Measurements from ENCODE around the gene GDPD1. TPM values are rescaled to one million over a fixed set of nuclear protein-coding genes. Genes with fewer than 3 reads are reported as not detected.
A peak's percentile ranks its signal among the peaks of the same experiment; 100 is the strongest.

GDPD1 gene
- 9.7 TPM for polyA plus RNA-seq (2013, experiment 1 of 2)
- 10.0 TPM for polyA plus RNA-seq (2013, experiment 2 of 2)

DNA sequence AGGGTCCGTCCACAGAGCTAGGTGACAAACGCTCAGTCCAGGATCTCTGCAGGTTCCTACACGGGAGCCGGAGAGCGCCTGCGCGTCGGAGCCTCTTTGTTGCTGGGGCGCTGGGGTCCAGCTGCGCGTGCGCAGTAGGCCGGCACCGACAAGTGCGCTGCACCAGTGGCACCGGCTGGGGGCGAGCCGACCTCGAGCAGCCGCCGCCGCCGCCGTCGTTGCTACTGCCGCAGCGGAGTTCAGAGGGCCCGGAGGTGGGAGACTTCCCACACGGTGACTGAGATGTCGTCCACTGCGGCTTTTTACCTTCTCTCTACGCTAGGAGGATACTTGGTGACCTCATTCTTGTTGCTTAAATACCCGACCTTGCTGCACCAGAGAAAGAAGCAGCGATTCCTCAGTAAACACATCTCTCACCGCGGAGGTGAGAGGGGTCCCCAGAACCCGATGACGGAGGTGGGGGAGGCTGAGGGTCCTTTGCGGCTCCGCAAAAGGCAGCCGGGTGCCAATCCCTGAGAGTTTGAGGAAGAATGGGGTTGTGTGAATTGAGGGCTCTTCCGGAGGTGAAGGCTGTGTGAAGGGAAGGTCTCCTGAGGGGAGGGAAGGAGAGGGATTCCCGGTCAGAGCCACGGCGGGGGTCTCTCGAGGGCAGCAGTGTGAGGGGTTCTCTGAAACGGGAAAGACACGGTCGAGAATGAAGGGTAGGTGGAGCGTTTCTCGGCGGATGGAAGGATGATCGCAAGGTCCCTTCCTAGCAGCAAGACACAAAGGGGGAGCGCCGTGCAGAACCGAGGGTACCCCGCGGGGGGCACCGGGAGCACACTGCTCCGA, at the start of gene GDPD1:
Gene GDPD1 (plus strand): TSS at position 184 of the 831 bp plus-strand sequence. CDS start 99 bp downstream, at position 283.
- Histone ChIP-seq H2AK5ac (ENCODE audit: low read depth, low read length) (peak within 1 kb of the TSS; percentile 36), H2BK15ac (ENCODE audit: low read length) (peak within 1 kb of the TSS; percentile 0), H3K14ac (ENCODE audit: low read length) (peak within 1 kb of the TSS; percentile 96), H4K91ac (ENCODE audit: low read depth, low read length, poor library complexity) (no peak within 1 kb of the TSS), H3K18ac (ENCODE audit: low read length) (peak within 1 kb of the TSS; percentile 95), H4K8ac (ENCODE audit: low read depth, low read length) (no peak within 1 kb of the TSS), H3K9ac (ENCODE audit: low read depth, low read length, poor library complexity) (peak within 1 kb of the TSS; percentile 93), H3K27ac (replicated peaks; ENCODE audit: low read length) (peak within 1 kb of the TSS; percentile 88), H3K4ac (ENCODE audit: low read length) (no peak within 1 kb of the TSS), H2BK120ac (ENCODE audit: low read depth, low read length) (no peak within 1 kb of the TSS), H3K27me3 (ENCODE audit: control insufficient read depth in 3 of 3, insufficient read depth in 3 of 3, low read depth in 1 of 3, low read length in 3 of 3) (no peaks in the 10 kb centered on the region), H2BK12ac (ENCODE audit: low read length) (peak within 1 kb of the TSS; percentile 31), H3K79me1 (ENCODE audit: low read depth, low read length) (no peaks in the 10 kb centered on the region), H3K23ac (ENCODE audit: low read depth, low read length, poor library complexity) (peak within 1 kb of the TSS; percentile 21), H3K36me3 (replicated peaks in 1 of 2; ENCODE audit: control insufficient read depth in 2 of 2, insufficient read depth in 2 of 2, low read length in 2 of 2) (peaks cover 0 to 1% of the 10 kb centered on the region in 2 donors), H2AFZ (ENCODE audit: low read length) (peak within 1 kb of the TSS; percentile 97), H3K4me1 (ENCODE audit: control insufficient read depth in 2 of 2, insufficient read depth in 1 of 2, low read depth in 1 of 2, low read length in 2 of 2) (peaks cover 0 to 8% of the 10 kb centered on the region in 2 donors), H3K4me3 (ENCODE audit: low read length in 2 of 2) (peak within 1 kb of the TSS; percentile 89 to 94), H3K9me3 (replicated peaks in 1 of 2; ENCODE audit: control insufficient read depth in 2 of 2, insufficient read depth in 1 of 2, low read depth in 1 of 2, low read length in 2 of 2) (no peaks in the 10 kb centered on the region), H3K4me2 (ENCODE audit: insufficient read depth, low read length, poor library complexity, severe bottlenecking) (peak within 1 kb of the TSS; percentile 74), H2BK5ac (ENCODE audit: low read length) (peak within 1 kb of the TSS; percentile 80)
- WGBS, 2 donors (ENCODE audit: extremely low coverage in 2 of 2, insufficient read length in 2 of 2, insufficient replicate concordance in 1 of 2): no CpG with 5 or more reads among the region's 60 CpGs
- peak; percentile 95 for DNase-seq (ENCODE audit: low spot score)

- no peak overlapping the region for H3K9ac ChIP-seq (ENCODE audit: low read depth, low read length, poor library complexity)
Observed at GRCh38 chr17:59172436-59173004, 47.8 kb upstream of the GDPD1 start.

DNA sequence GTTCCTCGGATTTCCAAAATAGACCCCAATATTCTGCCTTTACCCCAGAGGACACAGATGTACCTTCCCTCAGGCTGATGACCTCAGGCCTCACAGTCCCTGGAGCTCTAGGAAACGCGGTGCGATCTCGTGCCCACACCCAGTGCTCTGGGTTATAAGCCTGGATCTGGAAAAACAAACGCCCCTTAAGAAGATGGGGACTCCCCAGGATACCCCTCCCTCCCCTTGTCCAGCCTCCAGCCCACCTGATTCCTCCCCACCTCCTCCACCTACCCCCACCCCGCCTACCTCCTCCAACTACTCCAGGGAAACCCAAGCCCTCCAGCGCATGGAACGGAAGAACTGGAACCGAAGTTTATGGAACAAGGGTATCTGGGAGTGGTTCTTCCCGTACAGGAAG, 45.6 kb upstream of the GDPD1 start:
- no peak overlapping the region for H3K4me3 ChIP-seq (ENCODE audit: low read length in 2 of 2)
- H2BK120ac ChIP-seq (ENCODE audit: low read depth, low read length): no peak overlapping the region
- no peak overlapping the region for H3K4me2 ChIP-seq (ENCODE audit: insufficient read depth, low read length, poor library complexity, severe bottlenecking)
- H3K4ac ChIP-seq (ENCODE audit: low read length): no peak overlapping the region
- no peak overlapping the region for H3K18ac ChIP-seq (ENCODE audit: low read length)
- no peaks in the 10 kb centered on the region for H3K27me3 ChIP-seq (ENCODE audit: control insufficient read depth in 3 of 3, insufficient read depth in 3 of 3, low read depth in 1 of 3, low read length in 3 of 3)
- H2AK5ac ChIP-seq (ENCODE audit: low read depth, low read length): no peak overlapping the region
- no peak for DNase-seq (ENCODE audit: low spot score)
- H2AFZ ChIP-seq (ENCODE audit: low read length): no peak overlapping the region
- H2BK15ac ChIP-seq (ENCODE audit: low read length): no peak overlapping the region
- H2BK12ac ChIP-seq (ENCODE audit: low read length): no peak overlapping the region
- H3K9ac ChIP-seq (ENCODE audit: low read depth, low read length, poor library complexity): no peak overlapping the region
- no peak overlapping the region for H4K8ac ChIP-seq (ENCODE audit: low read depth, low read length)
- peaks cover 11% of the 10 kb centered on the region for H3K79me1 ChIP-seq (ENCODE audit: low read depth, low read length)
- H3K14ac ChIP-seq (ENCODE audit: low read length): no peak overlapping the region
- no peak overlapping the region for H3K23ac ChIP-seq (ENCODE audit: low read depth, low read length, poor library complexity)
- H3K27ac ChIP-seq (replicated peaks; ENCODE audit: low read length): no peak overlapping the region
- no peaks in the 10 kb centered on the region for H3K4me1 ChIP-seq (ENCODE audit: control insufficient read depth in 2 of 2, insufficient read depth in 1 of 2, low read depth in 1 of 2, low read length in 2 of 2)
- peaks cover 34 to 84% of the 10 kb centered on the region in 2 donors for H3K36me3 ChIP-seq (replicated peaks in 1 of 2; ENCODE audit: control insufficient read depth in 2 of 2, insufficient read depth in 2 of 2, low read length in 2 of 2)
- no CpG with 5 or more reads among the region's 11 CpGs for WGBS, 2 donors (ENCODE audit: extremely low coverage in 2 of 2, insufficient read length in 2 of 2, insufficient replicate concordance in 1 of 2)
- H3K9me3 ChIP-seq (replicated peaks in 1 of 2; ENCODE audit: control insufficient read depth in 2 of 2, insufficient read depth in 1 of 2, low read depth in 1 of 2, low read length in 2 of 2): peaks cover 0 to 11% of the 10 kb centered on the region in 2 donors
- no peak overlapping the region for H4K91ac ChIP-seq (ENCODE audit: low read depth, low read length, poor library complexity)
- H2BK5ac ChIP-seq (ENCODE audit: low read length): no peak overlapping the region

More at GRCh38 chr17:59172436-59173004, 47.8 kb upstream of the GDPD1 start:
- H3K79me1 ChIP-seq (ENCODE audit: low read depth, low read length): peaks cover 13% of the 10 kb centered on the region
- no peak overlapping the region for H2BK12ac ChIP-seq (ENCODE audit: low read length)
- no peak overlapping the region for H3K27ac ChIP-seq (replicated peaks; ENCODE audit: low read length)
- no peak overlapping the region for H2AFZ ChIP-seq (ENCODE audit: low read length)
- H3K36me3 ChIP-seq (replicated peaks in 1 of 2; ENCODE audit: control insufficient read depth in 2 of 2, insufficient read depth in 2 of 2, low read length in 2 of 2): peaks cover 34 to 83% of the 10 kb centered on the region in 2 donors
- H3K14ac ChIP-seq (ENCODE audit: low read length): no peak overlapping the region
- no peak overlapping the region for H2BK5ac ChIP-seq (ENCODE audit: low read length)
- peaks cover 0 to 11% of the 10 kb centered on the region in 2 donors for H3K9me3 ChIP-seq (replicated peaks in 1 of 2; ENCODE audit: control insufficient read depth in 2 of 2, insufficient read depth in 1 of 2, low read depth in 1 of 2, low read length in 2 of 2)
- no peak overlapping the region for H2AK5ac ChIP-seq (ENCODE audit: low read depth, low read length)
- H4K8ac ChIP-seq (ENCODE audit: low read depth, low read length): no peak overlapping the region
- no CpG with 5 or more reads among the region's 33 CpGs for WGBS, 2 donors (ENCODE audit: extremely low coverage in 2 of 2, insufficient read length in 2 of 2, insufficient replicate concordance in 1 of 2)
- H4K91ac ChIP-seq (ENCODE audit: low read depth, low read length, poor library complexity): no peak overlapping the region
- peaks cover 3% of the 10 kb centered on the region in 2 donors for H3K4me1 ChIP-seq (ENCODE audit: control insufficient read depth in 2 of 2, insufficient read depth in 1 of 2, low read depth in 1 of 2, low read length in 2 of 2)
- no peak overlapping the region for H3K4me3 ChIP-seq (ENCODE audit: low read length in 2 of 2)
- H2BK15ac ChIP-seq (ENCODE audit: low read length): no peak overlapping the region
- no peaks in the 10 kb centered on the region for H3K27me3 ChIP-seq (ENCODE audit: control insufficient read depth in 3 of 3, insufficient read depth in 3 of 3, low read depth in 1 of 3, low read length in 3 of 3)
- no peak overlapping the region for H3K23ac ChIP-seq (ENCODE audit: low read depth, low read length, poor library complexity)
- H3K4me2 ChIP-seq (ENCODE audit: insufficient read depth, low read length, poor library complexity, severe bottlenecking): no peak overlapping the region
- no peak overlapping the region for H2BK120ac ChIP-seq (ENCODE audit: low read depth, low read length)
- H3K4ac ChIP-seq (ENCODE audit: low read length): no peak overlapping the region
- no peak for DNase-seq (ENCODE audit: low spot score)
- no peak overlapping the region for H3K18ac ChIP-seq (ENCODE audit: low read length)

- Histone ChIP-seq H3K4me1 (ENCODE audit: control insufficient read depth in 2 of 2, insufficient read depth in 1 of 2, low read depth in 1 of 2, low read length in 2 of 2) (no peaks in the 10 kb centered on the region), H4K8ac (ENCODE audit: low read depth, low read length) (no peak overlapping the region), H3K4me2 (ENCODE audit: insufficient read depth, low read length, poor library complexity, severe bottlenecking) (no peak overlapping the region), H2AK5ac (ENCODE audit: low read depth, low read length) (no peak overlapping the region), H3K27ac (replicated peaks; ENCODE audit: low read length) (no peak overlapping the region), H3K27me3 (ENCODE audit: control insufficient read depth in 3 of 3, insufficient read depth in 3 of 3, low read depth in 1 of 3, low read length in 3 of 3) (no peaks in the 10 kb centered on the region), H3K79me1 (ENCODE audit: low read depth, low read length) (peaks cover 9% of the 10 kb centered on the region), H3K9ac (ENCODE audit: low read depth, low read length, poor library complexity) (peak overlapping the region; percentile 60), H2BK5ac (ENCODE audit: low read length) (no peak overlapping the region), H3K36me3 (replicated peaks in 1 of 2; ENCODE audit: control insufficient read depth in 2 of 2, insufficient read depth in 2 of 2, low read length in 2 of 2) (peaks cover 34 to 83% of the 10 kb centered on the region in 2 donors), H2BK12ac (ENCODE audit: low read length) (no peak overlapping the region), H2AFZ (ENCODE audit: low read length) (no peak overlapping the region), H4K91ac (ENCODE audit: low read depth, low read length, poor library complexity) (no peak overlapping the region), H3K18ac (ENCODE audit: low read length) (no peak overlapping the region), H3K23ac (ENCODE audit: low read depth, low read length, poor library complexity) (no peak overlapping the region), H2BK120ac (ENCODE audit: low read depth, low read length) (no peak overlapping the region), H3K4me3 (ENCODE audit: low read length in 2 of 2) (no peak overlapping the region), H3K9me3 (replicated peaks in 1 of 2; ENCODE audit: control insufficient read depth in 2 of 2, insufficient read depth in 1 of 2, low read depth in 1 of 2, low read length in 2 of 2) (peaks cover 0 to 11% of the 10 kb centered on the region in 2 donors), H3K14ac (ENCODE audit: low read length) (peak overlapping the region; percentile 56), H3K4ac (ENCODE audit: low read length) (no peak overlapping the region), H2BK15ac (ENCODE audit: low read length) (no peak overlapping the region)
- no CpG with 5 or more reads among the region's 7 CpGs for WGBS, 2 donors (ENCODE audit: extremely low coverage in 2 of 2, insufficient read length in 2 of 2, insufficient replicate concordance in 1 of 2)
- no peak for DNase-seq (ENCODE audit: low spot score)
Observed at GRCh38 chr17:59175076-59175475, 45.2 kb upstream of the GDPD1 start.
